CD4-positive, alpha-beta T cell treated with Interleukin-17A for 1 hour (primary cell): ENCODE results near the gene ADCK1.
"Not testable (repeated sequence)": the region's sequence is repeated elsewhere in the genome, so short reads cannot be mapped to it uniquely, and the experiment has no call there.

Experiments
- DNase-seq: peaks from one replicate; pipeline ENCODE4 v3.0.0-alpha.2; 2020

ADCK1 gene

DNA sequence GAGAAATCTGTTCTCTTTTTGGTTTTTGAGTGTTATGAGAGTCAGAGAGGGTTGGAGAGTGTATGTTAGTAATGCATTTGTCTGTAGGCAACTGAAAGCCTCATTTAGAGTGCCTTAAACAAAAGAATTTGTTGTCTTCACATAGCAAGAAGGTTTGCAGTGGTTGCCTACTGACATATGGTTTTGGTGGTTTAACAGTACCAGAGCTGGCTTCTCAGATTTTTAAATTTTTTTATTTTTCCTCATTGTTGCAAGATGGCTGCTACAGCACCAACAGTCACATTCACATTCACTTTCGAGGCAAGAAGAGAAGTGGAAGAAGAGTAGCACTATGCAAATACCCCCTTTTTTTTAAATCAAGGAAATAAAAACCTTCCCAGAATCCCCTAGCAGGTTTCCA, 106.5 kb downstream of the ADCK1 start:
- DNase-seq, result no peak

DNA sequence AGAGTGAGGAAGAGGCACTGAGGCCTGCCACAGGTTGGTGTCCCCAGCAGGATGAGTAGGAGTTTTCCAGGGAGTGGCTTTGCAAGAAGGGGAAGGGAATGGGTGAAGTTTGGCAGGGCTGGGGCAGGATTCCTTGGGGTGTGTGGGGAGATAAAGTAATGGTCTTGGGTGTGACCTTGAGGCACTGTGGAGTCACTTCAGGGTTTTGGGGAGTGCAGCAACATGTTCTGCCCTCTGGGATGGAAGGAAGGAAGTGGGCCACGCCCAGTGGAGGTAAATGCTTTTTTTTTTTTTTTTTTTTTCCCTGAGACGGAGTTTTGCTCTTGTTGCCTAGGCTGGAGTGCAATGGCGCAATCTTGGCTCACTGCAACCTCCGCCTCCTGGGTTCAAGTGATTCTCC, 108.9 kb downstream of the ADCK1 start:
- no peak for DNase-seq

DNA sequence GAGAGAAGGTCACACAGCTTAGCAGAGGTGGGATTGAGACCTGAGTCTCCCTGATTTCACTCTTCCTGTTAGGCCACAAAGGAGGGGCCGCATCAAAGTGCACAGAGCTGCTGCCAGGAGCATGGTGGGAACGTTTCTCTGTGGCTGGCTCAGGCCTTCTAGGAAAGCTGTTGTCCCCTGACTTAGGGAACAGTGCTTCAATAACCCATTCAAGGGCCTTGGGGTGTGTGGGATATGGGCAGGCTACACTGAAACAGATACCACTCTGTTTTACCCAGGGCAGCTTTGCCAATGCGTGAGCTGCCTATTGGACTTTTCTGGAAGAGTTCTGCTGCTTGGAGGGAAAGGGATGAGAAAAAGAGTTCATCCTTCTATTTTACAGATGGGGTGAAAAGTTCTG, 110.0 kb downstream of the ADCK1 start:
- no peak for DNase-seq

- DNase-seq, result no peak
Observed at GRCh38 chr14:77910506-77910905, 110.6 kb downstream of the ADCK1 start.

- no peak for DNase-seq
Observed at GRCh38 chr14:77911356-77911755, 111.4 kb downstream of the ADCK1 start.

DNA sequence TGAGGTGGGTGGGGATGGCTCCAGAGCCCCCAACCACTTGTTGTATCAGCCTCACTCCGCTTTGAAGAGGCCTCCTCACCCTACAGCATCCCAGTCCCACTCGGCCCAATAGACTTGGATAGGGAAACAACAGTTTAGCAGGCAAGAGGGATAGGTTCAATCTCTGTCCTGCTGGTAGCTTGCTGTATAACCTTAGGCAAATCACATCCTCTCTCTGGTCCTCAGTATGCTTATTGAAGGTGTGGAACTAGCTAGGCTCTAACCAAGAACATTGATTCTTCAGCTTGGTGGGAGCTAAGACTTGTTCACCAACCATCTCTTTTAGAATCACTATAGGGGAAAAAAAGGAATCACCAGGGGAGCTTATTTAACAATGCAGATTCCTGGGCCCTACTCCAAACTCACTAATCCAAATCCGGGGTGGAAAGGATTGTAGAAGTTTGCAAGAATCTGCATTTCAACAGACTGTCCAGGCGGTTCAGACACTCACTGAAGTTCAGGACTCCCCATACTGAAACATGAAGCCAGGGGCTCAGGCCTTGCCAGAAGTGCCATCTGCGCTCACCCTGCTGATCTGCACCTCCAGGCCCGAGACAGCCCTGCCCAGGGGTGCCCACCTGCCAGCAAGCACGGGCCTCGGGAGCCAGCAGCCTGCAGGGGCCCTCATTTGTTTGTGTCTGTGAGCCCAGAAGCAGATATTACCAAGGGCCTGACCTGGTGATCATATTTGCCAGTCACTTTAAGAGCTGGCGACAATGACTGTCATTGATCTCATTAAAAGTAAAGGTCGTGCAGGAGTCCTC, 113.0 kb downstream of the ADCK1 start:
- DNase-seq, result no peak

- no peak for DNase-seq
Observed at GRCh38 chr14:77914073-77914721, 114.3 kb downstream of the ADCK1 start.

- DNase-seq, result not testable (repeated sequence)
Observed at GRCh38 chr14:77915390-77915789, 115.5 kb downstream of the ADCK1 start.

DNA sequence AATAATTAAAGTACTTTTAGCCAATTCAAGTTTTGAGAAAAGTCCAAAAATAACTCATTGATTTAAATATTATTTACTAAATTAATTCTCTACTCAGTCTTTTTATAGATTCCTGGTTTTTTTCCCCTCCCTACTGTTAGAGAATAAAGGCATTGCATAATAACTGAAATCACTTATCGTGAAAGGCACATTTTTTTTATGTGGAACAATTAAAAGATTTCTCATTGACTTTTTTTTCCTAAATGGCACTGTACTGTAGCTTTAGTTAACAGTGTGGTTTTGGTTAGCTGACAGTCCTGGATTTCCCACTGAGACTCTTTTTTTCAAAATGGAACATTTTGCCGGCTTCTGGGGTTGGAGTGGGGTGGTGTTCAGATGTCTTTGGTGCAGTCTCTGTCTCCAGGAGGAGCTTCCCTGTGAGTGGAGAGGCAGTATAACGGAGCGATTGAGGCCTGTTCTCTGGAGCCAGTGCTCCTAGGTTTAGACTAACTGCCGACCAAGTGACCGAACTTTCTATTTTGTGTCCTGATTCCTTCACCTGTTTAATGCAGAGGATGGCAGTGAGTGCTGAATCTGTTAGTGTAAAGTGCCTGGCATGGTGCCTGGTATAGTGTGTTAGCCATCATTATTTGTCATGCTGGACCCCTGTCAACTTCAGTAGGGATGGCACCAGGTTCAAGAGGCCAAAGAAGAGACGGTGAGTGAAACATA, 117.7 kb downstream of the ADCK1 start:
- DNase-seq, result no peak

DNA sequence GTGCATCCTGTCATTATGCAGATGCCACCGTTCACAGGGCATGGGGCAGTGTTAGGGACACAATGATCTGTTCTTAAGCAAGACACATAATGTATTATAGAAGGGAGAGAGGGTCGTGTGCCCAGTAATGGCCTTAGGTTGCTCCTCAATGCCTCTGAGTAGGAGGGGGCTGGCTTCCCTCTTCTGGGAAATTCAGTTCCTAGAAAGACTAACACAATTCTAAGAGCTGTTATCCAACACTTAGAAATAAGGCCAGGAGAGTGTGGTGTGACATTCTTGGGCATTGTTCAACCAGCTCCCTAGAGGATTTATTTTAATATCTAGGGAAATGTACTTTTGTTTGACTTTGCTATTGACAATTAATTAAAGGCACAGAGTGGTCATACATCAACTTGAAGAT, 118.5 kb downstream of the ADCK1 start:
- DNase-seq, result no peak

- no peak for DNase-seq
Observed at GRCh38 chr14:77920312-77920711, 120.4 kb downstream of the ADCK1 start.

- DNase-seq, result no peak
Observed at GRCh38 chr14:77921818-77922217, 121.9 kb downstream of the ADCK1 start.

DNA sequence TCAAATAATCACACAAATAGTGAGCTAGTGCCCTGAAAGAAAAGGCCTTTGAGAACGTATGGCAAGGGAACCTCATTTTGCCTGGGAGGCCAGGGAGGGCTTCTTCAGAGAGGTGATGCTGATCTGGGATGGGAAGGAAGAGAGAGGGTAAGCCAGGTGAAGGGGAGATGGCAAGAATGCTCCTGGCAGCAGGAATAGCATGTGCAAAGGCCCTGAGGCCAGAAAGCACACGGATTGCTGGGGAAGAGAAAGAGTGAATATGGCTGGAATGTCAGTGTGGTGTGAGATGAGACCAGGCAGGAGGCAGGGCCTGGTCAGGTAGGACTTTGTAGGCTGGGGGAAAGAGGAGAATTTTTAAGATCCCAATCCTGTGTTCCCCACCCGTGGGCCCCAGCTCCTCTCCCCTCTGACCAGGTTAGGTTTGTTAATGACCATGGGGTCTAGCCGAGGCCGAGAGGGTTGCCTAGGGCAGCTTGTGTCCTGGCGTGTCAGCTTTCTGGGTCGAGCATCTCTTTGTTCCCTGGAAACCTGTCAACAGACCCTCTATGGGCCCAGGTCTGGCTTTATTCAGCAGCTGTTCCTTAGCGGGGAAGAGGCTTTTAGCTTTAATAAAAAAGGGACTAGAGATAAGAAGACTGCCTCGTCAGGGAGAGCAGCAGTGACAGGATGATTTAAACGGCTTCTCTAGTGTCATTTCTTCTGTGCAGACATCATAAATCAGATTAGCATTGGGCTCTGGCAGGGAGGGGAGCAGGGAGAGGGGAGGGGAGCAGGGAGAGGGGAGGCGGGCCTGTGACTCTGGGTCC, 123.4 kb downstream of the ADCK1 start:
- DNase-seq, result no peak

DNA sequence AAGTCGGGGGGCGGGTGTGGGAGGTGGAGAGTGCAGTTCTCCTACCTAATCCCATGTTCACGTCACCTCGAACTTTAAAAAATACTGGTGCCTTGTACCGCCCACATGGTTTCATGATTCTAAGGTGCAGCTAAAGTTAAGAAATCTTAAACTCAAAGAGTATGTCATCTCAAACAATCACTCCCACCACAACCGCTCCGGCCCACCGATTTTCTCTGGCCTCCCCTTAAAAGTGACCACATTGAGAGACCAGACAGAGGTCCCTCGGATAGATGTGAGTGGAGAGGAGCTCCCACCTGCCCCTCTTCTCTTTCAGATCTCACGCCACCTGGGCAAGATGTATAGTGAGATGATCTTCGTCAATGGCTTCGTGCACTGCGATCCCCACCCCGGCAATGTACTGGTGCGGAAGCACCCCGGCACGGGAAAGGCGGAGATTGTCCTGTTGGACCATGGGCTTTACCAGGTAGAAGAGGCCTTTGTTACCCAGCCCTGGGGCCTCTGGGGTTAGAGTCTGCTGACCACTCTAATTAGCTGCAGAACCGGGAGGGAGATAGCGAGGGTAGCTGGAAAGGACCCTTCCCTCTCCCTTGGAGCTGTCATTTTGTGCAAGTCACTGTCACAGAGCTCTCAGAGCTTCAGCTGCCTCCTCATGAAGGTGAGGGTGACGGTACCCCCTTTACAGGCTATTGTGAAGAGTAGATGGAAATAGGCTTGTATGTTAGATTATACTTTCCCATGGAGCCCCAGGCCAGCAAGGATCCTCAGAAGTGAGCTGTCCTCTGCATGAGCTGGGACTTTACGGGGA, 124.4 kb downstream of the ADCK1 start:
- no peak for DNase-seq

GRCh38 chr14:77926942-77927341, 127.0 kb downstream of the ADCK1 start:
- DNase-seq, result no peak

DNA sequence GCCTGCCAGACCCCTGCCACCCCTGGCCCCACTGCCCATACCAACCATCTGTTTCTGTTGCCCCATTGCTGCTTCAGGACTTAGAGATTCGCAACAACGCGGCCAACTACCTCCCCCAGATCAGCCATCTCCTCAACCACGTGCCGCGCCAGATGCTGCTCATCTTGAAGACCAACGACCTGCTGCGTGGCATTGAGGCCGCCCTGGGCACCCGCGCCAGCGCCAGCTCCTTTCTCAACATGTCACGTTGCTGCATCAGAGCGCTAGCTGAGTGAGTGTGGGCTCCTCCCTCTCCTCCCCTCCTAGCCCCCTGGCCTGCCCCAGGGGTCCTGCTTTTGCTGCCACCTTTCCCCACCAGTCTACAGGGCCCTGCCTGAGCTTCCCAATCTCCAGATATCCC, 131.5 kb downstream of the ADCK1 start:
- DNase-seq, result no peak

DNA sequence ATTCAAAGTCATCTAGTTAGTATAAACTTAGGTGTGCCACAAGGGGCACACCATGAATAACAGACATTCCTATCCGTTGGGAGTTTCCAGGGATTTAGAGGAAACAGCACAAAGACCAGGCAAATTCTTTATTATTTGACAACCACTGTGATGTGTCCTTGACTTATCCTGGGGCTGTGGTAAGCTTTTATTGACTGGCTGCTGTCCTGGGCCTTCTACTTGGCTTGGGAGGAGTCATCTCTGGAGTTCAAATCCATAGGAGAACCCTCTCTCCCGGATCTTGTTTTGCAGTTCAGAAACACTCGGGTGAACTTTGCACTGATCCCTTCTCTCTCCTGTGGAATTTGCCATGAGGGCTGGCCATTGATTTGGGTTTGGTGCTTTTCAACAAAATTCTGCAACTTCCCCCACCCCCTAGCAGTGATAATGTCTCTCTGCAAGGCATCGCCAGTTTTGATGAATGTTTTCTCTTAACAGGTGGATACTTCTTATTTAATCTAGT, 136.3 kb downstream of the ADCK1 start:
- no peak for DNase-seq

DNA sequence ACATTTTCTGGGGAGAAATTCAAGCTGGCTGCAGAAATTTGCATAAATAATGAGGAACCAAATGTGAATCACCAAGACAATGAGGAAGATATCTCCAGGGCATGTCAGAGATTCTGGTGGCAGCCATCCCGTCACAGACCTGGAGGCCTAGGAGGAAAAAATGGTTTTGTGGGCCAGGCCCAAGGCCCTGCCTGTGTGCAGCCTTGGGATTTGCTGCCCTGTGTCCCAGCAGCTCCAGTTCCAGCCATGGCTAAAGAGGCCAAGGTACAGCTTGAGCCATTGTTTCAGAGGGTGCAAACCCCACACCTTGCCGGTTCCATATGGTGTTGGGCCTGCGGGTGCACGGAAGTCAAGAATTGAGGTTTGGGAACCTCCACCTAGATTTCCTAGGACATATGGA, 147.5 kb downstream of the ADCK1 start:
- no peak for DNase-seq

GRCh38 chr14:77950371-77951063, 150.6 kb downstream of the ADCK1 start:
- DNase-seq, result no peak

- DNase-seq, result no peak
Observed at GRCh38 chr14:77955816-77956484, 156.0 kb downstream of the ADCK1 start.

DNA sequence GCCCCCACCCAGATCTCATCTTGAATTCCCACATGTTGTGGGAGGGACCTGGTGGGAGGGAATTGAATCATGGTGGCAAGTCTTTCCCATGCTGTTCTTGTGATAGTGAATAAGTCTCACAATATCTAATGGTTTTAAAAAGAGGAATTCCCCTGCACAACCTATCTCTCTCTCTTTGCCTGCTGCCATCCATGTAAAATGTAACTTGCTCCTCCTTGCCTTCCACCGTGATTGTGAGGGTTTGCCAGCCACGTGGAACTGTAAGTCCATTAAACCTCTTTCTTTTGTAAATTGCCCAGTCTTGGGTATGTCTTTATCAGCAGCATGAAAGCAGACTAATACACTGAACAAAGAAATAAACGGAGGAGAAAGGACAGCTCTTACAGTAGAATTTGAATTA, 159.8 kb downstream of the ADCK1 start:
- DNase-seq, result not testable (repeated sequence)
